LoVo (cell line): Measurements from ENCODE around the gene KCNK15.

Experiments used
- DNase-seq: peaks from one replicate; pipeline ENCODE4 v3.0.0-alpha.2; 2016; ENCODE audit warnings: low spot score

Gene KCNK15

GRCh38 chr20:44715499-44716308 lies 30.0 kb upstream of the KCNK15 start:
- DNase-seq: no peak

- no peak for DNase-seq
Observed at GRCh38 chr20:44716309-44717106, 29.2 kb upstream of the KCNK15 start.

DNA sequence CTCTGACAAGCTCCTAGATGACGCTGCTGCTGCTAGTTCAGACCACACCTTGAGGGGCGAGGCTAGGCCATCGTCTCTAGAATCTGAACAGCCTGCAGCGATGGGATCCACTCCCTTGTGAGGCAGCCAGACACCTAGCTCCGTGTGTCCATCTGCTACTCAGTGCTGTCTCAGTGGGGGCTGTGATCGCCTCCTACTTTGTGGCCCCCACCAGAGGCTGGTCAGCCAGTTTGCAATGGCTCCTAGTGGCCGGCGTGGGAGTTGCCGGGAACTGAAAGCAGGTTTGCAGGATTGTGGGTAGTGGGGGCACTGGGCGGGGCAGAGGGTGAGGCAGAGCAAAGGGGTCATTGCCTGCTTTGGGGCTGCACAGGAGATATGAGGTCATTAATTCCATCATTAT lies 27.7 kb upstream of the KCNK15 start:
- DNase-seq: no peak

DNA sequence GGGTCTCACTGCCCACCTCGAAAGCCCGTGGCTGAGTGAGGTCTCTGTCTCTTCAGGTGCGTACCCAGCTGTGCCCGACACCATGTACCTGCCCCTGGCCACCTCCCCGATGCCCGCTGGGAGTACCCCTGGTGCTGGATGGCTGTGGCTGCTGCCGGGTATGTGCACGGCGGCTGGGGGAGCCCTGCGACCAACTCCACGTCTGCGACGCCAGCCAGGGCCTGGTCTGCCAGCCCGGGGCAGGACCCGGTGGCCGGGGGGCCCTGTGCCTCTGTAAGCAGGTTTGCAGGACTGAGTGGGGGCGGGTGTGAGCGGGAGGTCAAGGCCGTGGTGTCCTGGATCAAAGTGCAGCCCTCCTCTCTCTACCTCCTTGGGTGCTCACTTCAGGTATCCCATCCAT lies 25.8 kb upstream of the KCNK15 start:
- no peak for DNase-seq

- peak; percentile 31 for DNase-seq
Observed at GRCh38 chr20:44720621-44720996, 25.1 kb upstream of the KCNK15 start.

DNA sequence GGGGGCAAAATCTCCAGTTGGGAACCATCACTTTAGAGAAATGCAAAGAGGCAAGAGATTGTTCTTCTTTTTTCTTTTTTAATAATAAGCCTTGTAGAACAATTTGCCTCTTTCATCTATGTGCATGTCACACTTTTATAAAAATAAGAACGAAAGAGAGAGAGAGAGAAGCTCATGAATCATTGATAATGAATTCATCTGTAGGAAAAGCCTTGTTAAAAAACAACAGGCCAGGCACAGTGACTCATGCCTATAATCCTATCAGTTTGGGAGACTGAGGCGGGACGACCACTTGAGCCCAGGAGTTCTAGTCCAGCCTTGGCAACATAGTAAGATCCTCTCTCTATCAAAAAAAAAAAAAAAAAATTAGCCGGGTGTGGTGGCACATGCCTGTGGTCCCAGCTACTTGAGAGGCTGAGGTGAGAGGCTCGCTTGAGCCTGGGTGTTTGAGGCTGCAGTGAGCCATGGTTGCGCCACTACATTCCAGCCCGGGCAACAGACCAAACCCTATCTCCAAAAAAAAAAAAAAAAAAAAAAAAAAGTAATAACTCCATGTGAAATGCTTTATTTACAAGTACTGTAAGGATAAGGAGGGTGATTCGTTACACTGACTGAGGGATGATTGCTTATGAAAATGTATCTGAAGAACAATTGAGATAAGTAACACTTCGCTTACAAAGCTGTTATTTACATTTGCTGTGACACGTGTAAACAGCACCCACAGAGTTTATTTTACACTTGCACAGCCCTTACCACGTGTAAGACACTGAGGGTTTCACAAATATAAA lies 24.5 kb upstream of the KCNK15 start:
- DNase-seq: peak; percentile 61

DNA sequence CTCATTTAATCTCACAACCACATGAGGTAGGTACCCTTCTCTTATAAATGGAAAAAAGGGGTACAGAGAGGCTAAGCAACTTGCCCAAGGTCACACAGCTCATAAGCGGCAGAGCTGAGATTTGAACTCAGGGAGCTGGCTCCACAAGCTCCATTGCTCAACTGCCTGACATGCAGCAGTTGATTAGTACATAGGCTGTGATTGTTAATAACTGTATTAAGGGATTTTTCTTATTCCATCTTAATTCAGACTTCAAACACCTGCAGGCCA lies 23.9 kb upstream of the KCNK15 start:
- DNase-seq: no peak

DNA sequence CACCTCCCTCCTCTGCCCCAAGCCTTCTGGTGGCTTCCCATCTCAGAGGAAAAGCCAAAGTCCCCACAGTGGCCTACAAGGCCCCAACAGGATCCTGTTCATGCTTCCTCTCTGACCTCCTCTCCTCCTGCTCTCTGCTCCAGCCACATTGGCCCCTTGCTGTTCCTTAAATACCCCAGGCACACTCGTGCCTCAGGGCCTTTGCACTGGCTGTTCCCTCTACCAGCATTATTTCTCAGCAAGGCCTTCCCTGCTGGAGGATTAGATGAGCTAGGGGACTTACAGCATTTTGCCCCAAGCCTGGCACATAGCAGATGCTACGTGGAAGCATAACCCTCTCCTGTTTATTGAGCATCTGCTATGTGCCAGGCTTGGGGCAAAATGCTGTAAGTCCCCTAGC lies 22.7 kb upstream of the KCNK15 start:
- no peak for DNase-seq

GRCh38 chr20:44723391-44723790 lies 22.3 kb upstream of the KCNK15 start:
- DNase-seq: no peak

DNA sequence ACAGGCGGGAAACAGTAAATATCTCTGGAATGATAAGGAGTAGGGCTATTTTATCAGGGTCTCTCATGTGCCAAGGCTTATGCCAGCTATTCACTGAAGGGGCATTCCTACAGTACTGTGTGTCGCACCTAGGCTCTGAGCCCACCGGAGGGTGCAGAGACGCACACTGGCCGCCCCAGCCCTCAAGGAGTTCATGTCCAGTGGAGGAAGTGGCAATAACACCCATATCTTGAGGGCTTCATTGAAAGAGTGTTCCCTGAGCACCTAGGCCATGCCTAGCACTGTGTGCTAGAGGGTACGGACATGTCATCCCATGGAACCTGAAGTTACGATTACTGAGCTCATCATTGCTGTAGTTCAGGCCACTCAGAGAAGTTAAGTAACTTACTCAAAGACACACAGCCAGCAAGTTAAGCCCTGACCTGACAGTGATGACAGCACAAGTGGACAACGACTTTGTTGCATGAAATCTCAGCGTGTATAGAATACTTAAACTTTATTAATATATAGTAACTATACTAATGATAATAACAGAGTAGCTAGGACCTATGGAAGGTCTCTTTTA lies 21.8 kb upstream of the KCNK15 start:
- no peak for DNase-seq

DNA sequence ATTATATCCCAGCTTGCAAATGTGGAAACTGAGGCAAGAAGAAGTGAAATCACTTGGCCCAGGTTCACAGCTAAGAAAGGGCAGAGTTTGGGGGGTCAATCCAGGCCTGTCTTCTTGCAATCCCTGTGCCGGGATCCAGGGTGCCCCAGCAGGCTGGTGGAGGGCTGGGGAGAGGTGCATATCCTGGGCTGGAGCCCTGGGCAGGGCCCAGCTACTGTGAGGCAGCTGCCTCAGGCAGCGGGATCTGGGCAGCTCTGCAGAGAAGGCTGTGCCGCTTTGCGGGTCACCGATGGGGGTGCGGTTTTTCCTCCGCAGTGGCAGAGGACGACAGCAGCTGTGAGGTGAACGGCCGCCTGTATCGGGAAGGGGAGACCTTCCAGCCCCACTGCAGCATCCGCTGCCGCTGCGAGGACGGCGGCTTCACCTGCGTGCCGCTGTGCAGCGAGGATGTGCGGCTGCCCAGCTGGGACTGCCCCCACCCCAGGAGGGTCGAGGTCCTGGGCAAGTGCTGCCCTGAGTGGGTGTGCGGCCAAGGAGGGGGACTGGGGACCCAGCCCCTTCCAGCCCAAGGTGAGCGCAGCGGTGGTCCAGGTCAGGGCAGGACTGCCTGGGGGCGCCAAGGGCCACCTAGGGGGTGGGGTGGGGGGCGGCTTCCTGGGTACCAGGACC lies 21.1 kb upstream of the KCNK15 start:
- no peak for DNase-seq

GRCh38 chr20:44725837-44726236 lies 19.8 kb upstream of the KCNK15 start:
- DNase-seq: no peak

GRCh38 chr20:44727039-44727438 lies 18.6 kb upstream of the KCNK15 start:
- DNase-seq: no peak

DNA sequence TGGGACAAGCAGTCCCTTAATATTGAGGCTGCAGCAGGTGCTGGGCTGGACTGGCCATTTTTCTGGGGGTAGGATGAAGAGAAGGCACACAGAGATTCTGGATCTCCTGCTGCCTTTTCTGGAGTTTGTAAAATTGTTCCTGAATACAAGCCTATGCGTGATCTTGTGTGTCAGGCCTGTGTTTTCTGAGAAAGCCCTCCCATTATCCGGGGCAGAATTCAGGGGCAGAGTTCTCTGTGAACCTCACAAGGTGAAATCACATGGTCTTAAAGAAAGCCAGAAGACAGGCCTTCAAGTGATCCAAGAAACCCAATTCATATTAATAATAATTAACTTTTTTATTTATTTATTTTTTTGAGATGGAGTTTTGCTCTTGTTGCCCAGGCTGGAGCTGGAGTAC lies 18.0 kb upstream of the KCNK15 start:
- no peak for DNase-seq

- peak; percentile 90 for DNase-seq
Observed at GRCh38 chr20:44728801-44729443, 16.7 kb upstream of the KCNK15 start.

DNA sequence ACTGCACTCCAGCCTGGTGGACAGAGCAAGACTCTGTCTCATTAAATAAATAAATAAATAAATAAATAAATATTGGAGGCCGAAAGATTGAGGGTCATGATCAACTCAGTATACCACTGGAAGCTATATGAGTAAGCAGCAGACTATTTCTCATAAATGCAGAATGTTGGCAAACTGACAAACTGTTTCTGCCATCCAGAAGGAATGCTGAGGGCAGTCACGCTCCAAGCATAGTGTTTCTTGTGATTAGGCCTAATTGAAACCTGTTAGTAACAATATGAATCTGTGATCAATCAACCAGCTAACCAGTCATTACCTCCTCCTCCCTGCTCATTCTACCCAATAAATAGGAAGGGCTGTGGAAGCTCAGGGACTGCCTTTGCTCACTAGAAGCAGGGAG lies 15.2 kb upstream of the KCNK15 start:
- DNase-seq: peak; percentile 67

DNA sequence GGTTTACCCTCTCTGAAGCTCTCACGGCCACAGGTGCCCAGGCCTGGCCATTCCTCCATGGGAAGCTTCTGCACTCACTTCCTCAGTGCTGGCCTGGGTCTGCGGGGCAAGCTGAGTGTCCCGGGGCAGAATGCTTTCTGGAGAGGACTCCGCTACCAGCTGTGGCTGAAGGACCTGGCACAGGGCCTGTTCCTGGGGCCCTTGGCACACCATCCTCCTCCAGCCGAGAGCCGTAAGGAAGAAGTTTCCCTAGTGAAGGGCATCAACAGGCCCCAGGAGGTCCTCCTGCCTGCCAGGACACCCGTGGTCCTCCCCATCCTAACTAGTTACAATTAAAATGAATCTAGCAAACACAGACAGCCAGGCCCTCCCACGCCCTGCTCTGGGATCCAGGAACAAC lies 14.0 kb upstream of the KCNK15 start:
- no peak for DNase-seq

GRCh38 chr20:44732327-44732726 lies 13.3 kb upstream of the KCNK15 start:
- DNase-seq: no peak

- peak; percentile 55 for DNase-seq
Observed at GRCh38 chr20:44733341-44734069, 12.2 kb upstream of the KCNK15 start.

GRCh38 chr20:44734938-44735337 lies 10.7 kb upstream of the KCNK15 start:
- DNase-seq: peak; percentile 48

GRCh38 chr20:44735816-44736169 lies 9.9 kb upstream of the KCNK15 start:
- no peak for DNase-seq
